GM12874 (cell line): ENCODE results near the gene PAH.

Experiments
- CTCF ChIP-seq: IDR thresholded peaks from 2 replicates; pipeline ENCODE4 v1.5.1; 2011; ENCODE audit warnings: low read depth, mild to moderate bottlenecking, control low read depth, low read length, moderate library complexity; ENCODE audit not compliant: insufficient read depth

Gene PAH

GRCh38 chr12:102917026-102917787 is at the start of gene PAH:
Gene PAH (minus strand): TSS chr12:102917244. CDS start chr12:102917130, 114 bp downstream.
- 0 out of 2 replicates have a peak, but pooled peaks have one; percentile 2 for TF ChIP-seq CTCF

- no peak for TF ChIP-seq CTCF
Observed at GRCh38 chr12:102966200-102966863, 49.3 kb upstream of the PAH start.

- no peak for TF ChIP-seq CTCF
Observed at GRCh38 chr12:102965281-102966155, 48.5 kb upstream of the PAH start.

GRCh38 chr12:102964872-102965271 is 47.8 kb upstream of the PAH start:
- TF ChIP-seq CTCF: no peak

- no peak for TF ChIP-seq CTCF
Observed at GRCh38 chr12:102963796-102964195, 46.8 kb upstream of the PAH start.

- no peak for TF ChIP-seq CTCF
Observed at GRCh38 chr12:102962986-102963385, 45.9 kb upstream of the PAH start.

GRCh38 chr12:102962532-102962931 is 45.5 kb upstream of the PAH start:
- TF ChIP-seq CTCF: no peak
